H1 (cell line): Measurements from ENCODE around the gene UBE2O. TPM values are rescaled to one million over a fixed set of nuclear protein-coding genes. Genes with fewer than 3 reads are reported as not detected.

Source experiments
- BACH1 ChIP-seq: IDR thresholded peaks from 2 replicates; pipeline ENCODE4 v1.6.1; 2012; ENCODE audit warnings: low read length, improper control_type of control experiment
- BRCA1 ChIP-seq: IDR thresholded peaks from 2 replicates; pipeline ENCODE4 v1.6.1; 2012; ENCODE audit warnings: low read depth, low read length, improper control_type of control experiment
- CHD2 ChIP-seq: IDR thresholded peaks from 2 replicates; pipeline ENCODE4 v1.6.1; 2012; ENCODE audit warnings: low read length, improper control_type of control experiment
- GABPA ChIP-seq: IDR thresholded peaks from 2 replicates; pipeline ENCODE4 v1.6.1; 2011; ENCODE audit warnings: mild to moderate bottlenecking, low read length, moderate library complexity, borderline replicate concordance; ENCODE audit not compliant: insufficient read depth
- HDAC2 ChIP-seq, 2 experiments: fragments of 300-600 bp in 1 of 2; sonication (generic) in 1 of 2; IDR thresholded peaks; 2 replicates each; pipeline ENCODE4 v1.6.1; 2011 to 2012; ENCODE audit warnings: low read depth in 2 of 2, low read length in 2 of 2, mild to moderate bottlenecking in 2 of 2, moderate library complexity in 2 of 2, borderline replicate concordance in 1 of 2, inconsistent platforms in 1 of 2
- KDM1A ChIP-seq: fragments of 200-600, 300-600 bp; sonication (generic); IDR thresholded peaks from 2 replicates; pipeline ENCODE4 v1.7.1; 2016; ENCODE audit warnings: mild to moderate bottlenecking, low read length, borderline replicate concordance
- POLR2A ChIP-seq, 2 experiments: IDR thresholded peaks; 1 replicate in 1 of 2; 2 replicates in 1 of 2; pipeline ENCODE4 v1.6.1; 2011; ENCODE audit warnings: low read depth in 2 of 2, low read length in 2 of 2, mild to moderate bottlenecking in 2 of 2; ENCODE audit errors: control extremely low read depth in 1 of 2
- polyA plus RNA-seq, 7 experiments: library from polyadenylated mRNA; depleted of rRNA in 3 of 7; stranded (reverse) in 5 of 7; unstranded in 2 of 7; fragments of >200 nt in 5 of 7; fragments of 200-250 nt in 2 of 7; gene quantifications; 1 replicate in 5 of 7; 2 replicates in 1 of 7; 4 replicates in 1 of 7; pipeline versions ENCODE4 v1.2.1 to v1.2.3, GENCODE V29; 2011 to 2013; ENCODE audit warnings: missing spikeins in 2 of 7, mixed read lengths in 2 of 7
- total RNA-seq: library from RNA; stranded (reverse); fragmentation: NEBNext Ultra II Directional; extraction: Animal tissue kit (Norgen Biotek cat#: 25700); gene quantifications from 2 replicates; pipeline ENCODE4 v1.2.1, GENCODE V29; 2021
- TF ChIP-seq, protein P1 (sequence below): IDR thresholded peaks from 2 replicates; pipeline ENCODE4 v1.6.1; 2012; ENCODE audit warnings: inconsistent platforms
- TF ChIP-seq, protein P2 (sequence below): fragments of 300-600 bp; sonication (generic); IDR thresholded peaks from 2 replicates; pipeline ENCODE4 v1.7.1; 2012; ENCODE audit warnings: low read length, moderate library complexity, mild to moderate bottlenecking, inconsistent platforms; ENCODE audit not compliant: insufficient replicate concordance

Gene UBE2O
- total and polyA plus RNA-seq, 2 of the 8 experiments (the other 6 are each of a cell fraction or from before 2014, with no cell fraction given), result 24.4 to 63.0 TPM

DNA sequence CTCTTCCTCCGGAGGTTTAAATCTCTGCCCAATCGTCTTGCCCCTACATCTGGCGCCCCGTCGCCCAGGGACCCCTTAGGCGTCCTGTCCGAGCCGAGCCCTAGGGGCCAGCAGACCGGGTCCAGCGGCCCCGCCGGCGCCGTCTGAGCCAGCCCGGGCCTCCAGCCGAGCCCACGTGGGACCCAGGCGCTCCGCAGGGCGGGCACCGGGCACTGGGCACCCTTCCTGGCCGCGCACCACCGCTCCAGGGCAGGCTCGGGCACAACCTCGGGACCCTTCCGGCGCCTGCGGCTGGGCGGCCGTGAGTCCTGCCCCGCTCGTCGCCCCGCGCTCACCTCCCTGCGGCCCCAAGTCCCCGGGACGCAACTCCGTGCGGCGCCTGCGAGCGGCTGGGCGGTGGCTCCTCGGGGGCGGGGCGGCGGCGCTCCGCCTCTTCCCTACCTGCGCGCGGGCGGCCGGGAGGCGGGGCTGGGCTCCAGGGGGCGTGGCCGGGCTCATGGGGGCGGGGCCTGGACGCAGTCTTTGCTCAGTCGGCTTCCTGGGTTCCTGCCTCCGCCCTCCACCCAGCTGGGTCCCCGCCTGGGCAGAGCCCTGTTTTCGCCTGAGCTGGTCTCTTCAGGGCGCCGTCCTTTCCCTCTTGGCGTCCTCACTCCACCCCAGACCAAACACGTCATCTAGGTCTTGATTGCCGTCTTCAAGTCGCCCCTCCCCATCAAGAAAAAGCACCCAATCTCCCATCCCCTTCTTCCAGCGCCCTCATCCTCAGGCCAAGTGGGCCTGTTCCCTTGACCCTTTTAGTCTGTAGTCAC lies 48.3 kb upstream of the UBE2O start, which contains the start of gene RHBDF2 (continued):
- TF ChIP-seq, protein P1, sequence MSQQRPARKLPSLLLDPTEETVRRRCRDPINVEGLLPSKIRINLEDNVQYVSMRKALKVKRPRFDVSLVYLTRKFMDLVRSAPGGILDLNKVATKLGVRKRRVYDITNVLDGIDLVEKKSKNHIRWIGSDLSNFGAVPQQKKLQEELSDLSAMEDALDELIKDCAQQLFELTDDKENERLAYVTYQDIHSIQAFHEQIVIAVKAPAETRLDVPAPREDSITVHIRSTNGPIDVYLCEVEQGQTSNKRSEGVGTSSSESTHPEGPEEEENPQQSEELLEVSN, result no peak
- TF ChIP-seq GABPA, result peak; percentile 68
- TF ChIP-seq KDM1A, result no peak
- TF ChIP-seq, protein P2, sequence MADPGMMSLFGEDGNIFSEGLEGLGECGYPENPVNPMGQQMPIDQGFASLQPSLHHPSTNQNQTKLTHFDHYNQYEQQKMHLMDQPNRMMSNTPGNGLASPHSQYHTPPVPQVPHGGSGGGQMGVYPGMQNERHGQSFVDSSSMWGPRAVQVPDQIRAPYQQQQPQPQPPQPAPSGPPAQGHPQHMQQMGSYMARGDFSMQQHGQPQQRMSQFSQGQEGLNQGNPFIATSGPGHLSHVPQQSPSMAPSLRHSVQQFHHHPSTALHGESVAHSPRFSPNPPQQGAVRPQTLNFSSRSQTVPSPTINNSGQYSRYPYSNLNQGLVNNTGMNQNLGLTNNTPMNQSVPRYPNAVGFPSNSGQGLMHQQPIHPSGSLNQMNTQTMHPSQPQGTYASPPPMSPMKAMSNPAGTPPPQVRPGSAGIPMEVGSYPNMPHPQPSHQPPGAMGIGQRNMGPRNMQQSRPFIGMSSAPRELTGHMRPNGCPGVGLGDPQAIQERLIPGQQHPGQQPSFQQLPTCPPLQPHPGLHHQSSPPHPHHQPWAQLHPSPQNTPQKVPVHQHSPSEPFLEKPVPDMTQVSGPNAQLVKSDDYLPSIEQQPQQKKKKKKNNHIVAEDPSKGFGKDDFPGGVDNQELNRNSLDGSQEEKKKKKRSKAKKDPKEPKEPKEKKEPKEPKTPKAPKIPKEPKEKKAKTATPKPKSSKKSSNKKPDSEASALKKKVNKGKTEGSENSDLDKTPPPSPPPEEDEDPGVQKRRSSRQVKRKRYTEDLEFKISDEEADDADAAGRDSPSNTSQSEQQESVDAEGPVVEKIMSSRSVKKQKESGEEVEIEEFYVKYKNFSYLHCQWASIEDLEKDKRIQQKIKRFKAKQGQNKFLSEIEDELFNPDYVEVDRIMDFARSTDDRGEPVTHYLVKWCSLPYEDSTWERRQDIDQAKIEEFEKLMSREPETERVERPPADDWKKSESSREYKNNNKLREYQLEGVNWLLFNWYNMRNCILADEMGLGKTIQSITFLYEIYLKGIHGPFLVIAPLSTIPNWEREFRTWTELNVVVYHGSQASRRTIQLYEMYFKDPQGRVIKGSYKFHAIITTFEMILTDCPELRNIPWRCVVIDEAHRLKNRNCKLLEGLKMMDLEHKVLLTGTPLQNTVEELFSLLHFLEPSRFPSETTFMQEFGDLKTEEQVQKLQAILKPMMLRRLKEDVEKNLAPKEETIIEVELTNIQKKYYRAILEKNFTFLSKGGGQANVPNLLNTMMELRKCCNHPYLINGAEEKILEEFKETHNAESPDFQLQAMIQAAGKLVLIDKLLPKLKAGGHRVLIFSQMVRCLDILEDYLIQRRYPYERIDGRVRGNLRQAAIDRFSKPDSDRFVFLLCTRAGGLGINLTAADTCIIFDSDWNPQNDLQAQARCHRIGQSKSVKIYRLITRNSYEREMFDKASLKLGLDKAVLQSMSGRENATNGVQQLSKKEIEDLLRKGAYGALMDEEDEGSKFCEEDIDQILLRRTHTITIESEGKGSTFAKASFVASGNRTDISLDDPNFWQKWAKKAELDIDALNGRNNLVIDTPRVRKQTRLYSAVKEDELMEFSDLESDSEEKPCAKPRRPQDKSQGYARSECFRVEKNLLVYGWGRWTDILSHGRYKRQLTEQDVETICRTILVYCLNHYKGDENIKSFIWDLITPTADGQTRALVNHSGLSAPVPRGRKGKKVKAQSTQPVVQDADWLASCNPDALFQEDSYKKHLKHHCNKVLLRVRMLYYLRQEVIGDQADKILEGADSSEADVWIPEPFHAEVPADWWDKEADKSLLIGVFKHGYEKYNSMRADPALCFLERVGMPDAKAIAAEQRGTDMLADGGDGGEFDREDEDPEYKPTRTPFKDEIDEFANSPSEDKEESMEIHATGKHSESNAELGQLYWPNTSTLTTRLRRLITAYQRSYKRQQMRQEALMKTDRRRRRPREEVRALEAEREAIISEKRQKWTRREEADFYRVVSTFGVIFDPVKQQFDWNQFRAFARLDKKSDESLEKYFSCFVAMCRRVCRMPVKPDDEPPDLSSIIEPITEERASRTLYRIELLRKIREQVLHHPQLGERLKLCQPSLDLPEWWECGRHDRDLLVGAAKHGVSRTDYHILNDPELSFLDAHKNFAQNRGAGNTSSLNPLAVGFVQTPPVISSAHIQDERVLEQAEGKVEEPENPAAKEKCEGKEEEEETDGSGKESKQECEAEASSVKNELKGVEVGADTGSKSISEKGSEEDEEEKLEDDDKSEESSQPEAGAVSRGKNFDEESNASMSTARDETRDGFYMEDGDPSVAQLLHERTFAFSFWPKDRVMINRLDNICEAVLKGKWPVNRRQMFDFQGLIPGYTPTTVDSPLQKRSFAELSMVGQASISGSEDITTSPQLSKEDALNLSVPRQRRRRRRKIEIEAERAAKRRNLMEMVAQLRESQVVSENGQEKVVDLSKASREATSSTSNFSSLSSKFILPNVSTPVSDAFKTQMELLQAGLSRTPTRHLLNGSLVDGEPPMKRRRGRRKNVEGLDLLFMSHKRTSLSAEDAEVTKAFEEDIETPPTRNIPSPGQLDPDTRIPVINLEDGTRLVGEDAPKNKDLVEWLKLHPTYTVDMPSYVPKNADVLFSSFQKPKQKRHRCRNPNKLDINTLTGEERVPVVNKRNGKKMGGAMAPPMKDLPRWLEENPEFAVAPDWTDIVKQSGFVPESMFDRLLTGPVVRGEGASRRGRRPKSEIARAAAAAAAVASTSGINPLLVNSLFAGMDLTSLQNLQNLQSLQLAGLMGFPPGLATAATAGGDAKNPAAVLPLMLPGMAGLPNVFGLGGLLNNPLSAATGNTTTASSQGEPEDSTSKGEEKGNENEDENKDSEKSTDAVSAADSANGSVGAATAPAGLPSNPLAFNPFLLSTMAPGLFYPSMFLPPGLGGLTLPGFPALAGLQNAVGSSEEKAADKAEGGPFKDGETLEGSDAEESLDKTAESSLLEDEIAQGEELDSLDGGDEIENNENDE, result no peak
- no peak for TF ChIP-seq CHD2
- TF ChIP-seq HDAC2 (IDR thresholded peaks at IDR 0.05; ENCODE audit: borderline replicate concordance in 1 of 2, low read depth in 2 of 2, low read length in 2 of 2), result 0 out of 4 replicates have a peak, but pooled peaks of 1 of the 2 experiments have one; percentile 29
- TF ChIP-seq BRCA1, result no peak
- TF ChIP-seq POLR2A (IDR thresholded peaks at IDR 0.05; ENCODE audit: control extremely low read depth in 1 of 2, low read depth in 2 of 2, low read length in 2 of 2), result peak in 1 of 2 experiments; percentile 71; a peak in 2 of 3 replicates
- TF ChIP-seq BACH1, result no peak
